Measurements from ENCODE around the gene EVA1B. TPM values are rescaled to one million over a fixed set of nuclear protein-coding genes. Genes with fewer than 3 reads are reported as not detected.

The EVA1B gene
- total RNA-seq, 4 donors from 2014 or later, result 4.4 to 19.0 (median 11.4) TPM

- H3K27me3 ChIP-seq, result no peaks in the 10 kb centered on the region
- no peak for TF ChIP-seq POLR2A (IDR thresholded peaks at IDR 0.05)
- TF ChIP-seq CTCF (IDR thresholded peaks at IDR 0.05), result no peak
- no peaks in the 10 kb centered on the region for H3K9me3 ChIP-seq
- H3K4me3 ChIP-seq, result no peak overlapping the region
- DNase-seq, result peak in 1 of 3 donors; percentile 44
- no peak overlapping the region for H3K27ac ChIP-seq
- H3K36me3 ChIP-seq, result peaks cover 0 to 44% (median 0%) of the 10 kb centered on the region in 3 donors
- peaks cover 5 to 28% (median 7%) of the 10 kb centered on the region in 4 donors for H3K4me1 ChIP-seq
Observed at GRCh38 chr1:36303650-36304360, 19.6 kb downstream of the EVA1B start.

- H3K4me1 ChIP-seq, result peaks cover 5 to 28% (median 7%) of the 10 kb centered on the region in 4 donors
- H3K9me3 ChIP-seq, result no peaks in the 10 kb centered on the region
- no peak overlapping the region for H3K27ac ChIP-seq
- H3K36me3 ChIP-seq, result peaks cover 0 to 50% (median 0%) of the 10 kb centered on the region in 3 donors
- H3K4me3 ChIP-seq, result no peak overlapping the region
- TF ChIP-seq POLR2A (IDR thresholded peaks at IDR 0.05), result no peak
- TF ChIP-seq CTCF (IDR thresholded peaks at IDR 0.05), result no peak
- no peak for DNase-seq
- no peaks in the 10 kb centered on the region for H3K27me3 ChIP-seq
Observed at GRCh38 chr1:36303244-36303643, 20.2 kb downstream of the EVA1B start.

GRCh38 chr1:36301220-36301619 lies 22.2 kb downstream of the EVA1B start:
- TF ChIP-seq POLR2A (IDR thresholded peaks at IDR 0.05), result no peak
- TF ChIP-seq CTCF (IDR thresholded peaks at IDR 0.05), result no peak
- Histone ChIP-seq H3K9me3 (no peaks in the 10 kb centered on the region), H3K4me1 (peaks cover 3 to 21% (median 5%) of the 10 kb centered on the region in 4 donors), H3K4me3 (no peak overlapping the region), H3K27me3 (no peaks in the 10 kb centered on the region), H3K36me3 (peaks cover 0 to 70% (median 0%) of the 10 kb centered on the region in 3 donors), H3K27ac (peak overlapping the region in 3 of 4 donors; percentile 32 to 86 (median 62))
- no peak for DNase-seq

- TF ChIP-seq CTCF (IDR thresholded peaks at IDR 0.05), result no peak
- no peak for TF ChIP-seq POLR2A (IDR thresholded peaks at IDR 0.05)
- H3K4me3 ChIP-seq, result no peak overlapping the region
- H3K27me3 ChIP-seq, result no peaks in the 10 kb centered on the region
- H3K36me3 ChIP-seq, result peaks cover 0 to 72% (median 0%) of the 10 kb centered on the region in 3 donors
- peaks cover 0 to 14% (median under 1%) of the 10 kb centered on the region in 4 donors for H3K4me1 ChIP-seq
- peak overlapping the region in 3 of 4 donors; percentile 32 to 86 (median 62) for H3K27ac ChIP-seq
- H3K9me3 ChIP-seq, result no peaks in the 10 kb centered on the region
- DNase-seq, result peak in 1 of 3 donors; percentile 40
Observed at GRCh38 chr1:36300526-36300925, 22.9 kb downstream of the EVA1B start.

- Histone ChIP-seq H3K27me3 (no peaks in the 10 kb centered on the region), H3K4me3 (no peak overlapping the region), H3K27ac (no peak overlapping the region), H3K36me3 (peaks cover 0 to 80% (median 0%) of the 10 kb centered on the region in 3 donors), H3K4me1 (peaks cover 0 to 14% (median 0%) of the 10 kb centered on the region in 4 donors), H3K9me3 (no peaks in the 10 kb centered on the region)
- TF ChIP-seq CTCF (IDR thresholded peaks at IDR 0.05) (no peak), POLR2A (IDR thresholded peaks at IDR 0.05) (no peak)
- DNase-seq, result peak in 1 of 3 donors; percentile 37
Observed at GRCh38 chr1:36298640-36299039, 24.8 kb downstream of the EVA1B start.

Measured in Peyer's patch (tissue), 4 donors.